Activated CD4-positive, alpha-beta T cell treated with anti-CD3 and anti-CD28 coated beads, Interleukin-2, amount 10 ng/mL, durations not matched to agents 7 days and 5 days (primary cell): ENCODE measurements around the gene KCNMA1. TPM values are rescaled to one million over a fixed set of nuclear protein-coding genes. Genes with fewer than 3 reads are reported as not detected.

Experiments used
- CTCF ChIA-PET: fragments of 350-600 bp; sonication (Branson Sonifier 250); formaldehyde crosslinking; loops from one replicate; lab custom pipeline; 2021; ENCODE audit warnings: antibody characterized with exemption; lab: Charles Lee
- POLR2A ChIA-PET: fragments of 350-600 bp; sonication (Branson Sonifier 250); formaldehyde crosslinking; loops from one replicate; lab custom pipeline; 2021; ENCODE audit warnings: antibody characterized with exemption; lab: Charles Lee
- DNase-seq: peaks from one replicate; pipeline ENCODE4 v3.0.0-alpha.2; 2020
- H3K27ac Mint-ChIP-seq: one replicate; pipeline ENCODE4 v1.8.0; 2021; ENCODE audit warnings: mild to moderate bottlenecking, moderate library complexity, mixed read lengths
- H3K27me3 Mint-ChIP-seq: one replicate; pipeline ENCODE4 v1.8.0; 2021; ENCODE audit warnings: mixed read lengths
- H3K36me3 Mint-ChIP-seq: one replicate; pipeline ENCODE4 v1.8.0; 2021; ENCODE audit warnings: low read depth, mixed read lengths
- H3K4me1 Mint-ChIP-seq: one replicate; pipeline ENCODE4 v1.8.0; 2021; ENCODE audit warnings: mixed read lengths
- H3K4me3 Mint-ChIP-seq: one replicate; pipeline ENCODE4 v1.8.0; 2021; ENCODE audit warnings: mild to moderate bottlenecking, moderate library complexity, mixed read lengths
- H3K9me3 Mint-ChIP-seq: one replicate; pipeline ENCODE4 v1.8.0; 2021; ENCODE audit warnings: mixed read lengths
- total RNA-seq, 2 experiments: library from RNA; stranded (reverse); gene quantifications; one replicate each; pipeline ENCODE4 v1.2.3, GENCODE V29; 2021

Gene KCNMA1
- total RNA-seq, 2 experiments from 2014 or later: not detected

DNA sequence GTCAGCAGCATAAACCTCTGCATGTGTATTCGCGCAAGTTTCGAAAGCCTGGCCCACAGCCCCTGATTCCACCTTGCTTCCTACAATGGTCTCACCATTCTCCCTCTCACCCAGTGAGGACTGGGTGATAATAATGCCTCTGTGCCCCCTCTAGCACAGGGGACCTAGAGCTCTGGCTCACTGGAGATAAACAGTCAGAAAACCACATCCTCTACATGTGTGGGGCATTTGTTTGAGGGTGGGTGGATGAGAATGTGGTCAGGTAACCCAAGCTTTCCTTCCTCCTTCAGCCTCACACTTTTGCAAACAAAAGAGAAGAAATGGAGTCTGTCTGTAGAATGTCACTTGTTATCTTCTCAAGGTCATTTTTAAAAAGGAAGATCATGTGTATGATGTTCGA is 373.5 kb downstream of the KCNMA1 start:
- H3K27ac Mint-ChIP-seq: no peak overlapping the region
- DNase-seq: peak; percentile 34
- H3K4me3 Mint-ChIP-seq: peak overlapping the region; percentile 20
- CTCF ChIA-PET: no interaction called here
- no peaks in the 10 kb centered on the region for H3K36me3 Mint-ChIP-seq
- POLR2A ChIA-PET: no interaction called here
- peaks cover 19% of the 10 kb centered on the region for H3K27me3 Mint-ChIP-seq
- H3K4me1 Mint-ChIP-seq: peaks cover 19% of the 10 kb centered on the region
- H3K9me3 Mint-ChIP-seq: no peaks in the 10 kb centered on the region

DNA sequence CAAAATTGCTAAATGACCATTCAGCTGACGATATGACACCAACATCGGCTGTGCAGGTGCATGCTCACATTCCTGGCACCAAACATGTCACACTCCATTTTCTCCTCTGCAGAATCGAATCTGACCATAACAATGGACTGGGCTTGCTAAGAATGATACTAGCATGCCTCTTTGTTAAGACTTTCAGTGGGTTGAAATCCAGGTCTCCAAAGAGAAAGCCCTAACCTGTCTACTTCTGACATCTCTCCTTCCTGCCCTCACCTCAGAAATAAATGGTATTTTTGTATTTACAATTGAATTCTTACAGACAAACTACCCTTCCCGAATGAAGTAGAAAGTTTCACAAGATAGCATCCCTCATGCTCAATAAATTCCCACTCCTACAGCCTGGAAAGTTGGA is 373.9 kb downstream of the KCNMA1 start:
- CTCF ChIA-PET: no interaction called here

DNA sequence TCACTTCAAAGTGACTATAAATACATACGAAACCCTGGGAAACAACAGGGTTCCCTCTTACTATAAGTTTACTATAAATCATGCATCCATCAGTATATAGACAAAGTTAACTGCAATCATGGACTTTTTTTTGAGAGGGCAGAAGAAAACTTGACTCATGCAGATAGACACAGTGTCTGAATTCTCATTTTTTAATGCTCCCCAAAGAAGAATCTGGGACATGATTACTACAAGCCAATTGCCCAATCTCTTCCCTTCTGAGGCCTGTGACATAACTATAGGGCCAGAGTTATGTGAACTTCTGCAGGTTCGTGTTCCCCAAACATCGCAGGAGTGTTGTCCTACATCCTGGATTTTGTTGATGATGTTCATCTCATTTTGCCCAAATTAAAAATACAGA is 376.5 kb downstream of the KCNMA1 start:
- peaks cover 19% of the 10 kb centered on the region for H3K4me1 Mint-ChIP-seq
- H3K27ac Mint-ChIP-seq: no peak overlapping the region
- ChIA-PET CTCF (no interaction called here), POLR2A (no interaction called here)
- no peaks in the 10 kb centered on the region for H3K9me3 Mint-ChIP-seq
- DNase-seq: no peak
- H3K4me3 Mint-ChIP-seq: no peak overlapping the region
- H3K36me3 Mint-ChIP-seq: no peaks in the 10 kb centered on the region
- H3K27me3 Mint-ChIP-seq: peaks cover 17% of the 10 kb centered on the region

More for the DNA sequence above, 373.9 kb downstream of the KCNMA1 start:
- Mint-ChIP-seq H3K27me3 (peaks cover 20% of the 10 kb centered on the region), H3K9me3 (no peaks in the 10 kb centered on the region), H3K4me3 (no peak overlapping the region), H3K36me3 (no peaks in the 10 kb centered on the region), H3K27ac (no peak overlapping the region), H3K4me1 (peaks cover 19% of the 10 kb centered on the region)
- POLR2A ChIA-PET: no interaction called here
- DNase-seq: no peak

DNA sequence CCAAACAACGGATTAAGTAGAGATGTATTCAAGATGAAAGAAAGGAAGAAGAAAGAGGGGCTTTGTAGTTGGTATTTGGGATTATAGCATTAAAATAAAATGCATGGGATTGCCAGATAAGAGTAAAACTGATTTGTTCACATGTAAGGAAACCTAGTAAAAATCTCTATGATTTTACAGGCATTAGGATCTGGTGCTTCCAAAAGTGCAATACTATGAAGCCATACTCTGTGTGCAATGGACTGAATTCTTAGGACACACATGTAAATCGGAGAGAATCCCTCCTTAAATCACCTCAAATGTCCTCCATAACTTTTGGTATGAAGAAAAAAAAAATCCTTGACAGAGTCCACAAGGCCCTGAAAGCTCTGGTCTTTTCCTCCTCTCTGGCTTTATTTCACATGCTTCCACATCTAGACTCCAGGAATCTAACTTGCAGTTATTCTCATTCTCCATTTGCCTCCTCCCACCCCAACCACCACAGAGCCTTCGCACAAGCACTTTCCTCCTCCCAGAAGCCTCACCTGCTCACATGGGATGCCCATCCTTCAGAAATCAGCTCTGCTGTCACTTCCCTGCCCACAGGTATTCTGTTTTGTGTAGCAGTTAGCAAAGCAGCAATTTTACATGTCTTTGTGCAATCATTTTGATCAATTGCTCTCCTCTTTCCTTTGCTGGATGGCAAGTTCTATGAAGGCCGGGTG is 378.3 kb downstream of the KCNMA1 start:
- no peaks in the 10 kb centered on the region for H3K9me3 Mint-ChIP-seq
- H3K4me1 Mint-ChIP-seq: peaks cover 13% of the 10 kb centered on the region
- H3K27ac Mint-ChIP-seq: no peak overlapping the region
- CTCF ChIA-PET: no interaction called here
- no peaks in the 10 kb centered on the region for H3K36me3 Mint-ChIP-seq
- peaks cover 13% of the 10 kb centered on the region for H3K27me3 Mint-ChIP-seq
- no peak overlapping the region for H3K4me3 Mint-ChIP-seq
- POLR2A ChIA-PET: no interaction called here
- no peak for DNase-seq

DNA sequence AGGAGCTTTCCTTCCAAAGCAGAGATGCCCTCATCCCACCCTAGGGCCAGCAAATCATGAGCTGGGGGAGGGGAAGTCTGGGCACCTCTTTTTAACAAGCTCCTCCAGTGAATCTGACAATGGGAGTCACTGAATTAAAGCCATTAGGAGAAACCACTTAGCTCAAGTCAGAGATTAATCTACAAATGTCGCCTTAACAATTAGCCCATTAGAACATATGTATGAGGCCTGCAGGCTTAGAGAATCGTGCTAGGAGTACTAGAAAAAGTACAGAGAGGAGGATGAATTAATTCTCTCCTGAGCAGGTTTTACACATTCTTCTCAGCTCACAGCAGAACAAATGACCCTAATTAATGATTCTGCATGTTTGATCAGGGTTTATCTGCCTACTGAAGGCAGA is 381.3 kb downstream of the KCNMA1 start:
- no peak overlapping the region for H3K27ac Mint-ChIP-seq
- POLR2A ChIA-PET: no interaction called here

DNA sequence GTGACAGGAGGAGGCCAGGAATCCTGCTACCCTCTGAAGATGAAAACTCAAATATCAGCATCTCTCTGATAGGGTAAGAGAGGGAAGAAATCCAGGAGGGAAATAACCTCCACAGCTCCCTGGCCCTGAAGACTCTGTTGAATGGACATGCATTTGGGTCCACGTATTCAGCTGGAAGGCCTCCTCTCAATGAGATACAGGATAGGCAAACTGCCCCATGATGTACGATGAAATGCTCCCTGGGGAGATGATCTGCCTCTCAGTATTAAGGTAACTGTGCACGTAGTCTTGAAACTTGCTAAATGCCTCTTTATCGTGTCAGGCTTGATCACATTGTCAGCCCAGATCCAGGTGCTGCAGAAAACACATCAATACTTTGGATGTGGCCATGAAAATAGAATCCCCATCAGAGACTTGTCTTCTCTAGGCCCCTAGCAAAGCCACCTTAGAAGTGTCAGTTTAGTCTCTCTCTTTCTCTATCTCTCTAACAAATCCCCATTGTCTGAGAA is 384.0 kb downstream of the KCNMA1 start:
- Mint-ChIP-seq H3K27ac (no peak overlapping the region), H3K4me1 (no peaks in the 10 kb centered on the region), H3K36me3 (no peaks in the 10 kb centered on the region), H3K27me3 (peaks cover 3% of the 10 kb centered on the region), H3K9me3 (no peaks in the 10 kb centered on the region), H3K4me3 (no peak overlapping the region)
- ChIA-PET CTCF (no interaction called here), POLR2A (no interaction called here)
- no peak for DNase-seq

More for the DNA sequence above, 381.3 kb downstream of the KCNMA1 start:
- no peaks in the 10 kb centered on the region for H3K9me3 Mint-ChIP-seq
- H3K4me3 Mint-ChIP-seq: no peak overlapping the region
- H3K4me1 Mint-ChIP-seq: no peaks in the 10 kb centered on the region
- H3K27me3 Mint-ChIP-seq: peaks cover 1% of the 10 kb centered on the region
- CTCF ChIA-PET: no interaction called here
- no peak for DNase-seq
- no peaks in the 10 kb centered on the region for H3K36me3 Mint-ChIP-seq

DNA sequence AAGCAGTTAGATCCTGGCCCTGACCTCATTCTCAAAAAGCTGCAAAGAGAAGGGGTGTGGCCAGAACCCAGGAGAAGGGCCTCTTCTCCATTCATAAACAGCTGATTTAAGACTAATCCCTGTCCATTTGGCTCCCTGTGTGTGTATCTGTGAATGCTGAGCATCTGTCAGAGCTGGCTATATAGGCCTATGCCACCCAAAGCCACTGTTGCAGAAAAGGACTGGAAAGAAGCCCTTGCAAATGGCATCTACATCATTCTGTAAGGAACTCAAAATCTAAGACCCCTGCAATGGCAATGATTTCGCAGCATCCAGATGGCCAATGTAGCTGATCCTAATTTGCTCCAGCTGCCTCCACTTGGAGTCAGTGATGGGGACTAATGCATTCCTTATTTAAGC is 384.5 kb downstream of the KCNMA1 start:
- no peak overlapping the region for H3K27ac Mint-ChIP-seq
- CTCF ChIA-PET: no interaction called here
- H3K27me3 Mint-ChIP-seq: peaks cover 3% of the 10 kb centered on the region
- no peaks in the 10 kb centered on the region for H3K4me1 Mint-ChIP-seq
- DNase-seq: no peak
- no peak overlapping the region for H3K4me3 Mint-ChIP-seq
- H3K9me3 Mint-ChIP-seq: no peaks in the 10 kb centered on the region
- H3K36me3 Mint-ChIP-seq: no peaks in the 10 kb centered on the region
- POLR2A ChIA-PET: no interaction called here

DNA sequence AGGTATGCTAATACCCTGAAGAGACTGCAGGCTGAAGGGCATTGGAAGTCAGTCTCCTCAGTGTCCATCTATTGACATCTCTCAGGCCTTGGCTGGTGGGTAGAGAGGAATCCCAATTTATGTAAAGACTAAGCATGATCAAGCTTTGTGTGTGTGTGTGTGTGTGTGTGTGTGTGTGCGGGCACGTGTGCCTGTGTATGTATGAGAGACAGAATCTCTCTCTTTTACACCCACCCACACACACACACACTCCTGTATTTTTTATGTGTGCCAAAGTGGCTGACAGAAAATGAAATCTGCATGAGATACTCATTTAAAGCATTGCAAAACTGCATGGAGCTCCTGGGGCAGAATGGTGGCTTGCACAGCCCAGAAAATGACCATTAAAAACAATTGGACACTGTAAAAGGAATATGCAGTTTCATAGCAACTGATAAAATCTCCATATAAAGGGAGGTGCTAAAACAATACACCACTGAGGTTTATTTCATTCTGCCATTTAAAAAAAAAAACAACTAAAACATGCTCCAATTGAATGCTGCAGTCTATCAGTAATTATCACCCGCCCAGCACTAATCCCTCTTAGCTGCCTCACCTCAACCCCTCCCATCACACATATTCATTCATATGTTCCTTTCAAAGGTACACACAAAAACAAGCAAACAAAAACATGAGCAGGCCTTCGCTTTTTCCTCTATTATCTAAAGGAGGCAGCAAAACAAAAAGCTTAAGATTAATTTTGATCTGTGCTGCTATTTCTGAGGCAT is 385.0 kb downstream of the KCNMA1 start:
- no peaks in the 10 kb centered on the region for H3K4me1 Mint-ChIP-seq
- DNase-seq: no peak
- H3K9me3 Mint-ChIP-seq: no peaks in the 10 kb centered on the region
- no peak overlapping the region for H3K4me3 Mint-ChIP-seq
- peaks cover 3% of the 10 kb centered on the region for H3K27me3 Mint-ChIP-seq
- ChIA-PET CTCF (no interaction called here), POLR2A (no interaction called here)
- no peaks in the 10 kb centered on the region for H3K36me3 Mint-ChIP-seq
- H3K27ac Mint-ChIP-seq: no peak overlapping the region

DNA sequence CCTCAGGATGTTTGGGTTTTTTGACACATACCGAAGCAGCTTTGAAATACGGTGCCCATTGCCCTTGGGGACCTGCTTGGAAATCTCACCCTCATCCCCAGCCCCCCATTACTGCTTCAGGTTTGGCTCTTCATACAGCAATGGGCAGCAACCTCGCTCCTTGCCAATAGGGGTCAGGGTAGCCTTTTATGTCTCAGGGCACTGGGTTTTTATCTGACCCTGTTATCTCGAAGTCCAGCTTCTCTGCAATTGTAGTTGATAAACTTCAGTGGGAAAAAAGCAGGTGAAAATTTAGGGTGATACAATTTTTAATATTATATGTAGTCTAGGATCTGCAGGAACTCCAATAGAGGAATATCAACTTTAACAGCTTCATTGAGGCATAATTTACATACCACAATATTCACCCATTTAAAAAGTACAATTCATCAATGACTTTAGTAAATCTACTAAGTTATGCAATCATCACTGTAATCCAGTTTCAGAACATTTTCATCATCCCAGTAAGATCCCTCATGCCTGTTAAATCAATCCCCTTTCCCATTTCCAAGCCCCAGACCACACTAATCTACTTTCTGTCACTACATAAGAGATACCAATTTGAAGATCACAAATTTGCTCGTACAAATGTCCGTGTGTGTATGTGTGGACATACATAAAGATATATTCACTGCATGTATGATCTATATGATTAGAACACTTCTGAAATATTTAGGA is 386.2 kb downstream of the KCNMA1 start:
- Mint-ChIP-seq H3K9me3 (no peaks in the 10 kb centered on the region), H3K27me3 (peaks cover 7% of the 10 kb centered on the region), H3K27ac (no peak overlapping the region), H3K36me3 (no peaks in the 10 kb centered on the region), H3K4me1 (no peaks in the 10 kb centered on the region), H3K4me3 (no peak overlapping the region)
- ChIA-PET CTCF (no interaction called here), POLR2A (no interaction called here)
- DNase-seq: no peak

DNA sequence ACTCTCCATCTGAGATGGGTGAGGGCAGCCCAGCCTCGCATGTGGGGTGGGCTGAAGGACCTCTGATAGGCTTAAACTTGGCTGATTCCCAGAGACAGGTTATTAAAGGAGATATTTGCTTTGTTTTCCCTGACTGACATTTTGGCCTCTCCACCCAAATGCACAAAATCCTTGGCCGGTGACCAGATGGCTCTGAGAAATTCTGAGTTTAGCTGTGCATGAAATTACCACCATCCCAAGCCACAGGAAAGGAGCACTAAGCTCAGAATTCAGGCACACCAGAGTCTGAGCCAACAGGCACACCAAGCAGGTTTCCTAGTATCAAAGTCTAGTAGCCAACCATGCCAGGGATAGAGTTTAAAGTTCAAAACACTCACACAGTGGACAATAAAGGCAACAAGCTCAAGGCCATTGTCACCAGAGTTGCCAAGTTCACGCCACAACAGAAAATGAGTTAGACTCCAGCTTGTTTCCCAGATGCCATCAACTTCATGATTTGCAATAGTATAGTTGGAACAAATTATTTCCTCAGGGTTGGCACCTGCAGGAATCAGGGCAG is 387.6 kb downstream of the KCNMA1 start:
- ChIA-PET POLR2A (no interaction called here), CTCF (no interaction called here)
- H3K9me3 Mint-ChIP-seq: no peaks in the 10 kb centered on the region
- H3K27me3 Mint-ChIP-seq: peaks cover 7% of the 10 kb centered on the region
- no peak overlapping the region for H3K27ac Mint-ChIP-seq
- no peak overlapping the region for H3K4me3 Mint-ChIP-seq
- no peaks in the 10 kb centered on the region for H3K36me3 Mint-ChIP-seq
- no peaks in the 10 kb centered on the region for H3K4me1 Mint-ChIP-seq
- DNase-seq: no peak

DNA sequence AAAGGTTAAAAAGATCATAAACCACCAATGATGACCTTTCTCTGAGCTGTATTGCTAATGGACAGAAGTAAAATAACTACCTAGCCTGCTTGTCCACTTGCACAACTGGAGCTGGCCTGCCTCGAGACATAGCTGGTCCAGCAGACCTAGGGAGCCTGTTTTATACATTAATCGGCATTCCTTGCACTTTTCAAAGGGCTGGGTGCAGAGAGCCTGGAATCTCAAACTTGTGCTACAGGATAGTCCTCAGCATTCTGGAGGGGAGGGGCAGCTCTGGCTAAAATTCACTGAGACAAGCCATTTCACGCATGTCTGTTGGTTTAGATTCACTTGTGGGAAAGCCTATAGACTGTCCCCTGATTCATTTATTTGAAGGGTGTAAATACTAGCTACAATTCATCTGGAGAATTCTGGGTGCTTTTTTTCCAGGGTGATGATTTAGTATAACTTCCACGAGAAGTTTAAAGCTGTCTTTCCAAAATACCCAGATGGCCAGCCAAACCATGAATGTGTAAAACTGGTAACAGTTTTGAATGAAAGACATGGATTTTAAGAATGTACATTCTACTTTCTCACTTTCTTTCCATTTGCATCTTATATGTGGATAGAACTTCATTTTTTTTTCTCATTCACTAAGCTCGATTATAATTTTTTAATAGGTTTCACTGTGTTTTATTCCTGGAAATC is 389.4 kb downstream of the KCNMA1 start:
- Mint-ChIP-seq H3K9me3 (no peaks in the 10 kb centered on the region), H3K4me1 (no peaks in the 10 kb centered on the region), H3K27me3 (peaks cover 7% of the 10 kb centered on the region), H3K36me3 (no peaks in the 10 kb centered on the region), H3K4me3 (no peak overlapping the region), H3K27ac (no peak overlapping the region)
- no peak for DNase-seq
- ChIA-PET CTCF (interaction anchor here (1.0 kb wide), 1 partner anchor 25 kb away, joined by 3 read pairs; no protein-coding TSS in a partner anchor), POLR2A (no interaction called here)
